DMS 273 treated with DMSO at 0.1 percent for 48 hours (cell line): Measurements from ENCODE around the gene MYL4.
"Not testable (repeated sequence)": the region's sequence is repeated elsewhere in the genome, so short reads cannot be mapped to it uniquely, and the experiment has no call there.

Source experiments
- DNase-seq: peaks from one replicate; lab custom pipeline; 2025; lab: John Stamatoyannopoulos, UW

MYL4 gene

GRCh38 chr17:47243737-47244598 lies 34.8 kb downstream of the MYL4 start:
- DNase-seq, result no peak

- no peak for DNase-seq
These were observed 35.5 kb downstream of the MYL4 start for GRCh38 chr17:47244697-47245096.

DNA sequence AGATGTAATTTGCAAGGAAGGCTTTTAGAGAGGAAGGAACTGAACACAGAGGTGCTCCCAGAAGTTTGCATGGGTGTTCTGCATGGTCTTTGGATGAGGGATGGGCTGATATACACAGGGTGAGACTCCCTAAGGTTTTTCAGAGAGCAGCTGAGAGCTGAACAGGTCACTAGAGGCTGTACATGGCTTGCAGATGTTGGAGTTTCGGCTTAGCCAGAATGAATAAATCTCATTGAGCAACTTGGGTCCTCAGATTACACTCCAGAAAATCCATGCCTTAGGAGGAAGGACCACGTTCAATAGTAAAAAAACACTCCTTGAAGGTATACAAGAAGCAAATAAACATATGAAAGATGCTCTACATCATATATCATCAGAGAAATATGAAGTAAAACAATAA lies 37.0 kb downstream of the MYL4 start:
- DNase-seq, result no peak

GRCh38 chr17:47250855-47251254 lies 41.7 kb downstream of the MYL4 start:
- no peak for DNase-seq

- no peak for DNase-seq
These were observed 42.3 kb downstream of the MYL4 start for GRCh38 chr17:47251421-47251940.

DNA sequence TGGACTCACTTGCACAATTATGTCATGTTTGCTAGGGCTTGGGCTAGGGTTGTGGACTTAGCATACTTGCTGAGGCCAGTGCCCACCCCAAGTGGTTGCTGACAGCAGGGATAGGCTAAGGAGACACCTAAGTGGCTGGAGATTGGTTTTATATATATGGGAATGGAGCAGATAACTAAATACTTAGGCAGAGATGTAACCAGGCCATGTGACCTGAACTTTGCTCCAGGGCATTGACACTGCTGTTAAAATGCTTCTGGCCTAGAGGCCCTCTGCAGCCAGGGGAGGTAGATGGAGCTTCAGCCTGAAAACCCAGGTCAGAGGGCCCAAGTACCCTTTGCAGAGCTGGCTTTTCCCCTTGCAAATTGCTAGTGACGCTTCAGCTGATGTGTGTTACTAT lies 43.1 kb downstream of the MYL4 start:
- DNase-seq, result no peak

DNA sequence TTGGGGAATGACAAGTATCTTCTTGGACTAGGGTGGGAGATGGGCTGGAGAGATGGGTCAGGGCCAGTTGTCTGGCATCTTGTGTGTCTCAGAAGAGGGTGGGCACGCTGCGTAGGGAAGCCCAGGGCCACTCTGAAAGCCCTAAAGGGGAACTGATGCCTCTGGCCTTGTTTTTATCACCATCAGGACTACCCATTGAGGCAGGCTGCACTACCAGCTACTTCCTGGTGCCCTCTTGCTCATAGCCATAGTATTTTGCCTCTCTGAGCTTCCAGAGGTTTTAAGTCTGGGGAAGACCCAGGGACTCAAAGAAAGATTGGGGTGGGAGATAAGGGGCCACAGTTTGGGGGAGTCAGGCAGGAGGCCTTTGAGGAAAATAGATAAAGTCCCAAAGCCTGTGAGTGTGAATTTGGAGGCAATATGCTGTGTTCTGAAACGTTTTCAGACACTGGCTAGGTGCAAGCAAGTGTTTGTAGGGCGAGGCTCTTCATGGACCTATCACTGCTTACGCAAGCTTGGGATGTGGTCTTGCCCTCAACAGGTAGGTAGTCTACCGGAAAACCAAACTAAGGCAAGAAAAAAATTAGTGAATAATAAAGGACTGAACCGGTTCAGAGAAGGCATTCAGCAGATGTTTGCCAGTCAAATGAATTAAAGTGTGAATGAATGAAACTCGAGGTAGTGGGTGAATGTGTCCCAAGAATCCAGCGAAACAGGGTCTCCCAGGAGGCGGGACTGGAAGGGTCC lies 43.8 kb downstream of the MYL4 start:
- DNase-seq, result no peak

GRCh38 chr17:47253541-47254402 lies 44.6 kb downstream of the MYL4 start, which contains the start of gene ITGB3:
Gene ITGB3 (plus strand): TSS chr17:47253827. CDS start chr17:47253862, 35 bp downstream.
- peak; percentile 54 for DNase-seq

- DNase-seq, result no peak
These were observed 45.3 kb downstream of the MYL4 start for GRCh38 chr17:47254403-47254943.

DNA sequence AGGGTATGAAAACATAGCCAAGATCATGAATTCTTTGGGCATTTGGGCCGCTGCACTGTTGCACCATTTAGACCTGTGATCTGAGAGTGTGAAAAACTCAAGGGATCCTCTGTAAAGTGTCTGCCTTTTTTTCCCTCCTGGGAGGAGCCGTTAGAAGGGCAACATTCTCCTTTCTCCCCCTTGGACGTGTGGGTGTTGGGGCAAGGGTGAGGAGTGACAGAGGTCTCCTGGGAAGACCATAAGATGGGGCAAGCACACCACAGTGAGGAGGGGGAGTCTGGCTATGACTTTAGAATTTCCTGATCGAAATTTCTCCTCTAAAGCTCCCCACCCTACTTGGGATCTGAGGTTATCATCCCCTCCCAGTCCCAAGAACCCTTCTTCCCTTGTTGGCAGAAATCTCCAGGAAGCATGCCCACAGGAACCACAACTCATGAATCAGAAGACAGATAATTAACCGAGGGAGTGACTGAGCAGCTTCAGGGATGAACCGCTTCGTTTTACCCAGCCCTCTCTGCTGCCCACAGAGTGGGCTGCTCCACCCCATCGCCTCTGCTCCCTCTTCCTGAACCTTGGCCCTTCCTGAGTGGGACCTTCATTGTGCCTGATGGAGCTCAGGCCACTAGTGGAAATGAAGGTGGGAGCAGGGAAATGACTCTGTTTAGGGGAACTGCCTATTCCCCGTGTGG lies 48.6 kb downstream of the MYL4 start:
- no peak for DNase-seq

DNA sequence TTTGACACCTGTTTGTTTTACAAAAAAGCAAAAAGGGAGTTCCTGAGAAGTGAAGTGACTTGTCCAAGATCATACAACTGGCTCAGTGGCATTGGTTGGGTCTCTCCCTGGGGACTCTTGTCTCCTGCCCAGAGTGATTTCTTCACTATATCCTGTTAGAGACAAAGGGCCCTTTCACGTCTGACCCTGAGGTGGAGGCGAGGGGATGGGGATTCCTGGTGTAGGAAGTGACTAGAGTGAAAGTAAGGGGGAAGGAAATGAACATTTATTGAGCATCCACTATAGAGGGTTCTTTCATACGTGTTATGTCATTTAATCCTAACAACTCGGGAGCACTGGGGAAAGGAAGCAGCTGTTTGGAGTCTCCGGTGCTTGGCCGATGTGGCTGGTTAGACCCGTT lies 53.4 kb downstream of the MYL4 start:
- DNase-seq, result no peak

DNA sequence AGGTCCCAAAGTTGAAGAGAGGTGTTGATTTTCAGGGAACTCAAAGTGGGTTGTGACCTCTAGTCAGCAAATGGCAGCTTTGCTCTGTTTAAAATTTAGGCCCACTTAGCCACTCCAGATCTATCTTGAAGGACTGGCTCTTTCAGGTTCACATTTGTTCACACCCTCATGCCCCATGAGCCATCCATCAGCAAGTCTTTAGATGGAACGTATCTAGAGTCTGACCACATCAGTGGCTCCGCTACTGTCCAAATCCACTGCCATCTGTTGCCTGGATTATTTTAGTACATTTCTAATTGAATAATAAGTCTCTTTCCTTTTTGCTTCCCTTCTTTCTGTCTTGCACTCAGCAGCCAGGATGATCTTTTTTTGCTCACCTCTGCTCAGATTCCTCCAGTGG lies 55.0 kb downstream of the MYL4 start:
- no peak for DNase-seq

GRCh38 chr17:47265983-47266541 lies 56.9 kb downstream of the MYL4 start:
- DNase-seq, result no peak

DNA sequence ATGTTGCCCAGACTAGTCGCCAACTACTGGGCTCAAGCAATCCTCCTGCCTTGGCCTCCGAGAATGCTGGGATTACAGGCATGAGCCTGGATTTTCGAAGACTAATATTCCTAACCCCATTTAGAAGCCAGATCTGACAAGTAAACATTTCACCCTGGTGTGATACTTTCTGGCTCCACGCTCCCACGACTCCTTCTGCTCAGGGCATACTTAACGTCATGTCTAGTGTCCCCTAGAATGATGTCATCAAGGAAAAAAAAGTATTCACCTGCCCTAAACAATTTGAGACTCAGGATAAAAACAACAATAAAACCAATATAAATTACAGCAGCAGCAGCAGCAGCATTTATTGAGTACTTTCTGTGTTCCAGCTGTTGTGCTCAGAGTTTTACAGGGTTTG lies 57.6 kb downstream of the MYL4 start:
- DNase-seq, result no peak

DNA sequence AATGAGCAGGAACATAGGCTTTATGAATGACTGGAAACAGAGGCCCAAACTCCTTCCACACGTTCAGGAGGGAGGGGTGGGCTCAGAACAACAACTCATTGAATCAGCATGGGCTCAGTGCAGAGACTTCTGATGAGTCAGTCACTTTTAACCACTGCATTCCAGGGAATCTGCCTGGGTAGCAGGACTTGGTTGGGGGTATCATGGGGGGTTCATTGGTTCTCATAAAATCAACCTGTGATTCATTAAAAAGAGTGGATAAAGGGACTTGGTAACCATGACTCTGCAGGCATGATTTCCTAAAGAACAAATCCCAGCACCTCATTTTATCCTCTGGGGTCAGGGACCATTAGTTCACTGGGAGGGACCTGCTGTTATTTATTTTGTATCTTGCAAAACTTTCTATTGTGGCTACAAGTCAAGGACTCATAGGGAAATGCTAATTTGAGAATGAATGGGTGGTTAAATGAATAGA lies 58.2 kb downstream of the MYL4 start:
- DNase-seq, result no peak

DNA sequence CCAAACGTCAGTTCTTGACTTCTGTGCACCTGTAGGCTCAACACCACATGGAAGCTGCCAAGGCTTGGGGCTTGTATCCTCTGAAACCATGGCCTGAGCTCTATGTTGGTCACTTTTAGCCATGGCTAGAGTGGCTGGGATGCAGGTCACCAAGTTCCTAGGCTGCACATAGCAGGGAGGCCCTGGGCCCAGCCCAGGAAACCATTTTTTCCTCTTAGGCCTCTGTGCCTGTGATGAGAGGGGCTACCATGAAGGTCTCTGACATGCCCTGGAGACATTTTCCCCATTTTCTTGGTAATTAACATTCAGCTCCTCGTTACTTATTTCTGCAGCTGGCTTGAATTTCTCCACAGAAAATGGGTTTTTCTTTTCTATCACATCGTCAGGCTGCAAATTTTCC lies 59.8 kb downstream of the MYL4 start:
- DNase-seq, result not testable (repeated sequence)

DNA sequence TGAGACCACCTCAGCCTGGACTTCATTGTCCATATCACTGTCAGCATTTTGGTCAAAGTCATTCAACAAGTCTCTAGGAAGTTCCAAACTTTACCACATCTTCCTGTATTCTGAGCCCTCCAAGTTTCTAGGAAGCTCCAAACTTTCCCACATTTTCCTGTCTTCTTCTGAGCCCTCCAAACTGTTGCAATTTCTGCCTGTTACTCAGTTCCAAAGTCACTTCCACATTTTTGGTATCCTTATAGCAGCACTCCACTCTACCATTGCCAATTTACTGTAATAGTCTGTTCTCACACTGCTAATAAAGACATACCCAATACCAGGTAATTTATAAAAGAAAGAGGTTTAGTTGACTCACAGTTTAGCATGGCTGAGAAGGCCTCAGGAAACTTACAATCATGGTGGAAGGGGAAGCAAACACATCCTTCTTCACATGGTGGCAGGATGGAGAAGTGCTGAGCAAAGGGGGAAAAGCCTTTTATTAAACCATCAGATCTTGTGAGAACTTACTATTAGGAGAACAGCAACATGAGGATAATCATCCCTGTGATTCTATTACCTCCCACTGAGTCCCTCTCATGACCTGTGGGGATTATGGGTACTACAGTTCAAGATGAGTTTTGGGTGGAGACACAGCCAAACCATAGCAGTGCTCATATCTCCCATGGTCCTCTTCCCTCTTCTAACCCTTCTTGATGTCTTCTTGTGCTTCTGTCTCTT lies 60.6 kb downstream of the MYL4 start:
- DNase-seq, result not testable (repeated sequence)

- DNase-seq, result no peak
These were observed 62.0 kb downstream of the MYL4 start for GRCh38 chr17:47270946-47271705.

GRCh38 chr17:47272491-47272890 lies 63.3 kb downstream of the MYL4 start:
- no peak for DNase-seq
